Smooth muscle cell (in vitro differentiated cells): ENCODE results near the gene PRKN. TPM values are rescaled to one million over a fixed set of nuclear protein-coding genes. Genes with fewer than 3 reads are reported as not detected.

Source experiments
- DNase-seq: peaks from one replicate; lab custom pipeline; 2025; ENCODE audit not compliant: unreplicated experiment; lab: John Stamatoyannopoulos, UW
- H2AFZ ChIP-seq: fragments of 200-600 bp; sonication (generic); 2 replicates; pipeline ENCODE4 v1.6.0; 2016; ENCODE audit warnings: antibody characterized with exemption, low read depth, mild to moderate bottlenecking
- H3F3A ChIP-seq: fragments of 200-600 bp; sonication (generic); 2 replicates; pipeline ENCODE4 v1.6.0; 2017; ENCODE audit warnings: antibody characterized with exemption, low read depth
- H3K27ac ChIP-seq: fragments of 200-600 bp; sonication (generic); 2 replicates; pipeline ENCODE4 v1.5.1; 2016; ENCODE audit warnings: low read depth, mild to moderate bottlenecking
- H3K27me3 ChIP-seq: fragments of 200-600 bp; sonication (generic); 2 replicates; pipeline ENCODE4 v1.6.1; 2016; ENCODE audit warnings: low read depth, mild to moderate bottlenecking
- H3K36me3 ChIP-seq: fragments of 200-600 bp; sonication (generic); 2 replicates; pipeline ENCODE4 v1.5.1; 2016; ENCODE audit warnings: low read depth
- H3K4me1 ChIP-seq: fragments of 200-600 bp; sonication (generic); 2 replicates; pipeline ENCODE4 v1.5.1; 2016; ENCODE audit warnings: low read depth
- H3K4me2 ChIP-seq: fragments of 200-600 bp; sonication (generic); 2 replicates; pipeline ENCODE4 v1.6.0; 2016; ENCODE audit warnings: mild to moderate bottlenecking
- H3K4me3 ChIP-seq: fragments of 200-600 bp; sonication (generic); 2 replicates; pipeline ENCODE4 v1.5.1; 2016; ENCODE audit warnings: mild to moderate bottlenecking
- H3K79me2 ChIP-seq: fragments of 200-600 bp; sonication (generic); 2 replicates; pipeline ENCODE4 v1.6.0; 2016; ENCODE audit warnings: low read depth, mild to moderate bottlenecking
- H3K9ac ChIP-seq: fragments of 200-600 bp; sonication (generic); 2 replicates; pipeline ENCODE4 v1.6.0; 2016; ENCODE audit warnings: low read depth
- H3K9me3 ChIP-seq: fragments of 200-600 bp; sonication (generic); replicated peaks from 2 replicates; pipeline ENCODE4 v1.5.1; 2016; ENCODE audit warnings: low read depth
- H4K20me1 ChIP-seq: fragments of 200-600 bp; sonication (generic); 2 replicates; pipeline ENCODE4 v1.6.0; 2016; ENCODE audit warnings: low read depth
- CTCF ChIP-seq: fragments of 200-600 bp; sonication (generic); IDR thresholded peaks from 2 replicates; pipeline ENCODE4 v1.5.1; 2017; ENCODE audit warnings: borderline replicate concordance, mild to moderate bottlenecking, antibody characterized with exemption; ENCODE audit not compliant: insufficient read depth, poor library complexity, severe bottlenecking
- WGBS: methylation state at CpG from one replicate; pipeline ENCODE4 v1.1.7; 2016; ENCODE audit warnings: low lambda C conversion rate; 5-methylcytosine and 5-hydroxymethylcytosine counted together
- polyA plus RNA-seq: library from polyadenylated mRNA; unstranded; fragments of >200 nt; fragmentation: Nextera tagmentation; extraction: Ambion mirVana; gene quantifications from 2 replicates; pipeline ENCODE4 v1.2.1, GENCODE V29; 2016
- total RNA-seq: library from RNA; depleted of rRNA; stranded (reverse); fragments of >200 nt; gene quantifications from 2 replicates; pipeline ENCODE4 v1.2.3, GENCODE V29; 2014

The PRKN gene
- total and polyA plus RNA-seq, 2 experiments from 2014 or later, result 0.81 to 5.1 TPM

DNA sequence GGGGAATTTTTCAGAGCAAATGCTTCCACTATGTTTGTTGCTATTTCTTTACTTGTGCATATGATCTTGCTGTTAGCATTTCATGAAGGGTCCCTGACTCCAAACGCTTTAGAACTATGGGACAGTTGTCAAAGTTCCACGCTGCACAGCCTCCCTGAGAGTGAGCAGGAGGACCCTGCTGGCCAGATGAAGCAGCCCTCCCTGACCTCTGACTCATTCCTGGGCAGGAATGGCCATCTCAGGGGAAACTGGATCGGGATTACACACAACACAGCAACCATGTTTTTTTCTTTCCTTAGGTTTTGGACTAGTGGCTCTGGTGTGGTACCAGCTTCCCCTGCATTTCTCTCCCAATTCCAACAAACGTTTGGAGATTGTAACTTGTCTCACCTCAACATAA, 742.9 kb downstream of the PRKN start:
- H3K27me3 ChIP-seq, result no peaks in the 10 kb centered on the region
- WGBS, result 73% methylated on average over 4 of the region's 4 CpGs
- no peaks in the 10 kb centered on the region for H3K4me1 ChIP-seq
- no peak for DNase-seq
- H3K79me2 ChIP-seq, result no peaks in the 10 kb centered on the region
- no peaks in the 10 kb centered on the region for H3K9me3 ChIP-seq
- no peaks in the 10 kb centered on the region for H3K36me3 ChIP-seq
- H3K4me3 ChIP-seq, result no peak overlapping the region
- no peaks in the 10 kb centered on the region for H3F3A ChIP-seq
- TF ChIP-seq CTCF, result no peak
- no peak overlapping the region for H3K27ac ChIP-seq
- no peaks in the 10 kb centered on the region for H4K20me1 ChIP-seq
- H2AFZ ChIP-seq, result no peak overlapping the region
- no peak overlapping the region for H3K9ac ChIP-seq
- H3K4me2 ChIP-seq, result no peak overlapping the region

DNA sequence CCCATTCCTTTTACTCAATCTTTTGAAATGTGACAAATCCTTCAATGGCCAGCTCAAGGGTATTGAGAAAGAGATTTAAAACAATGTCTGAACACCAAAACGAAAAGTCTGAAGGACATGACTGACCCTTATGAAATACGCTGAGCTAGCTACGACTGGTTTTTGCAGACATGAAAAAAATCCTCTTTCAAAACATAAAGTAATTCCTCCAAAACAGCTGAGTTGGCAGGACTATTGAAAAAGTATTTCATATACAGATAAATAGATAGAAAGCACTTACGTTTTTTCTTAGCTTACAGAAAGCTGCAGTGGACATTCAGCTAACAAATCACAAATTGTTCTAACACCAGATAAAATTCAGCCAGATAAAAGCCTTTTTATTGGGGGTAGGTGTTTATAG, 751.0 kb downstream of the PRKN start:
- Histone ChIP-seq H4K20me1 (no peaks in the 10 kb centered on the region), H2AFZ (no peak overlapping the region), H3K4me1 (no peaks in the 10 kb centered on the region), H3K9ac (no peak overlapping the region), H3F3A (no peaks in the 10 kb centered on the region), H3K4me2 (no peak overlapping the region), H3K27me3 (no peaks in the 10 kb centered on the region), H3K36me3 (no peaks in the 10 kb centered on the region), H3K27ac (no peak overlapping the region), H3K79me2 (no peaks in the 10 kb centered on the region), H3K9me3 (no peaks in the 10 kb centered on the region), H3K4me3 (no peak overlapping the region)
- WGBS, result 91% methylated on average over 4 of the region's 4 CpGs
- DNase-seq, result no peak
- no peak for TF ChIP-seq CTCF

DNA sequence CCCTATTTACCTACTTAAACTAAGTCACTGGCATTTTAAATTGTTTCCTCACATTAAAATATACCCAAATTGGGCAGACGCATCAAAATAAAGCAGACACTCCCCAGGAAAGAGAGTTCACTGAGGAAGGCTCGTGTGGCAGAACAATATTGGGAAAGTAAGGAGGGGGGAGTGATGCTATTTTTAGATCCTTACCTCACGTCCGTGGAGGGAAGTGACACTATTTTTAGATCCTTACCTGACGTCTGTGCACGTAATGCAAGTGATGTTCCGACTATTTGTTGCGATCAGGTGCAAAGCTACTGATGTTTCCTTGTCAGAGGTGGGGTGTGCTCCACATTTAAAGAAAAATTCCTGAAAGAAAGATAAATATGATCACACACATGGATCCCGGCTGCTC, 754.5 kb downstream of the PRKN start:
- Histone ChIP-seq H3K79me2 (no peaks in the 10 kb centered on the region), H3K27ac (no peak overlapping the region), H3K4me1 (no peaks in the 10 kb centered on the region), H2AFZ (no peak overlapping the region), H3K4me3 (no peak overlapping the region), H3K4me2 (no peak overlapping the region), H3K27me3 (no peaks in the 10 kb centered on the region), H4K20me1 (no peaks in the 10 kb centered on the region), H3F3A (no peaks in the 10 kb centered on the region), H3K9me3 (no peaks in the 10 kb centered on the region), H3K36me3 (no peaks in the 10 kb centered on the region), H3K9ac (no peak overlapping the region)
- WGBS, result 83% methylated on average over 9 of the region's 9 CpGs
- no peak for DNase-seq
- no peak for TF ChIP-seq CTCF

- H3F3A ChIP-seq, result no peaks in the 10 kb centered on the region
- no peak overlapping the region for H3K4me2 ChIP-seq
- DNase-seq, result no peak
- no peaks in the 10 kb centered on the region for H3K27me3 ChIP-seq
- H3K9me3 ChIP-seq, result no peaks in the 10 kb centered on the region
- H3K79me2 ChIP-seq, result no peaks in the 10 kb centered on the region
- TF ChIP-seq CTCF, result no peak
- H3K36me3 ChIP-seq, result no peaks in the 10 kb centered on the region
- no peak overlapping the region for H3K27ac ChIP-seq
- H3K4me1 ChIP-seq, result no peaks in the 10 kb centered on the region
- H4K20me1 ChIP-seq, result no peaks in the 10 kb centered on the region
- no peak overlapping the region for H3K4me3 ChIP-seq
- H2AFZ ChIP-seq, result no peak overlapping the region
- WGBS, result 96% methylated on average over 5 of the region's 5 CpGs
- H3K9ac ChIP-seq, result no peak overlapping the region
Observed at GRCh38 chr6:161971043-161971442, 756.5 kb downstream of the PRKN start.
